OCI-LY1 (cell line): ENCODE results near the gene EMC8.

ENCODE experiments used
- H2AFZ ChIP-seq: fragments of 200-600 bp; sonication (generic), shearing (Covaris generic); 2 replicates; pipeline ENCODE4 v1.6.0; 2014; ENCODE audit warnings: antibody characterized with exemption, mild to moderate bottlenecking, low read length
- H3F3A ChIP-seq: fragments of 200-600 bp; sonication (generic), shearing (Covaris generic); 2 replicates; pipeline ENCODE4 v1.6.0; 2014; ENCODE audit warnings: mild to moderate bottlenecking, antibody characterized with exemption, low read length, moderate library complexity; ENCODE audit not compliant: insufficient read depth
- H3K27ac ChIP-seq: fragments of 200-600 bp; sonication (generic); 2 replicates; pipeline ENCODE4 v1.5.1; 2014; ENCODE audit warnings: low read length, mixed run types, mild to moderate bottlenecking, low read depth; ENCODE audit not compliant: poor library complexity, severe bottlenecking
- H3K27me3 ChIP-seq: fragments of 200-600 bp; sonication (generic); 2 replicates; pipeline ENCODE4 v1.6.0; 2014; ENCODE audit warnings: antibody characterized with exemption, mild to moderate bottlenecking, low read length, moderate library complexity; ENCODE audit not compliant: insufficient read depth
- H3K36me3 ChIP-seq: fragments of 200-600 bp; sonication (generic); 2 replicates; pipeline ENCODE4 v1.6.1; 2014; ENCODE audit warnings: mild to moderate bottlenecking, antibody characterized with exemption, low read length, moderate library complexity, mixed read lengths; ENCODE audit not compliant: insufficient read depth
- H3K4me1 ChIP-seq: fragments of 200-600 bp; sonication (generic); 2 replicates; pipeline ENCODE4 v1.5.1; 2014; ENCODE audit warnings: mild to moderate bottlenecking, low read length, moderate library complexity; ENCODE audit not compliant: insufficient read depth, severe bottlenecking
- H3K4me2 ChIP-seq: fragments of 200-600 bp; sonication (generic), shearing (Covaris generic); 2 replicates; pipeline ENCODE4 v1.6.1; 2014; ENCODE audit warnings: low read length
- H3K4me3 ChIP-seq: fragments of 200-600 bp; sonication (generic); 2 replicates; pipeline ENCODE4 v1.5.1; 2014; ENCODE audit warnings: low read length, low read depth, mild to moderate bottlenecking, mixed read lengths; ENCODE audit not compliant: poor library complexity, severe bottlenecking
- H3K79me2 ChIP-seq: fragments of 200-600 bp; shearing (Covaris generic); 2 replicates; pipeline ENCODE4 v1.6.1; 2016; ENCODE audit warnings: mixed run types, low read length, mixed read lengths; ENCODE audit not compliant: insufficient read depth
- H3K9ac ChIP-seq: fragments of 200-600 bp; sonication (generic), shearing (Covaris generic); 2 replicates; pipeline ENCODE4 v1.6.1; 2014; ENCODE audit warnings: mild to moderate bottlenecking, low read length, mixed read lengths
- H3K9me2 ChIP-seq: fragments of 200-600 bp; sonication (generic), shearing (Covaris generic); 2 replicates; pipeline ENCODE4 v1.6.1; 2014; ENCODE audit warnings: low read depth, mild to moderate bottlenecking, low read length, mixed read lengths
- H3K9me3 ChIP-seq: fragments of 200-600 bp; shearing (Covaris generic); 2 replicates; pipeline ENCODE4 v1.6.1; 2014; ENCODE audit warnings: low read length, mixed read lengths
- H4K20me1 ChIP-seq: fragments of 200-600 bp; sonication (generic), shearing (Covaris generic); 2 replicates; pipeline ENCODE4 v1.6.0; 2016; ENCODE audit warnings: mild to moderate bottlenecking, low read length; ENCODE audit not compliant: insufficient read depth
- EZH2 ChIP-seq: fragments of 200-600 bp; sonication (generic), shearing (Covaris generic); IDR thresholded peaks from 2 replicates; pipeline ENCODE4 v1.8.0; 2017; ENCODE audit warnings: borderline replicate concordance, mixed run types, mild to moderate bottlenecking, antibody characterized with exemption, low read length, moderate library complexity, mixed read lengths
- TF ChIP-seq, protein P1 (sequence below): fragments of 200-600 bp; sonication (generic), shearing (Covaris generic); IDR thresholded peaks from 2 replicates; pipeline ENCODE4 v1.5.1; 2017; ENCODE audit warnings: mild to moderate bottlenecking, antibody characterized with exemption, low read length, moderate library complexity, mixed read lengths

The EMC8 gene

DNA sequence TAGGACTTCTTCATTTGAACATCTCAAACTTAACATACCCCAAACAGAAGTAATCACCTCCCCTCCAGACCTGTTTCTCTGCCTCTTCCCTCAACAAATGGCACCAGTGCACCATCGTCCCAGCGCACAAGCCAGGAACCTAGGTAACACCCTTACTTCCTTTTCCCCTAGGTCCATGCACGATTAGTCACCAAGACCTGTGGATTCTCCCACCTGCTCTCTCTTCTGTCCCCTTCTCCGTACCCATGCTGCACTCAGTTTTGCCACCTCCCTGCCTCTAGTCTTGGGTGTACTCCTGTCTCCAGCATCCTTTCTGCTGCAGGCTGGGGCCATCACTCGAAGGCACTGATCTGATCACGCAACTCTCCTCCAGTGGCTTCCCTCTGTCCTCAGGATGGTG is 3.2 kb downstream of the EMC8 start:
- no peak overlapping the region for H2AFZ ChIP-seq
- peaks cover 66% of the 10 kb centered on the region for H3K36me3 ChIP-seq
- H3K4me1 ChIP-seq, result peaks cover 26% of the 10 kb centered on the region
- H3K9me2 ChIP-seq, result no peaks in the 10 kb centered on the region
- TF ChIP-seq, protein P1, sequence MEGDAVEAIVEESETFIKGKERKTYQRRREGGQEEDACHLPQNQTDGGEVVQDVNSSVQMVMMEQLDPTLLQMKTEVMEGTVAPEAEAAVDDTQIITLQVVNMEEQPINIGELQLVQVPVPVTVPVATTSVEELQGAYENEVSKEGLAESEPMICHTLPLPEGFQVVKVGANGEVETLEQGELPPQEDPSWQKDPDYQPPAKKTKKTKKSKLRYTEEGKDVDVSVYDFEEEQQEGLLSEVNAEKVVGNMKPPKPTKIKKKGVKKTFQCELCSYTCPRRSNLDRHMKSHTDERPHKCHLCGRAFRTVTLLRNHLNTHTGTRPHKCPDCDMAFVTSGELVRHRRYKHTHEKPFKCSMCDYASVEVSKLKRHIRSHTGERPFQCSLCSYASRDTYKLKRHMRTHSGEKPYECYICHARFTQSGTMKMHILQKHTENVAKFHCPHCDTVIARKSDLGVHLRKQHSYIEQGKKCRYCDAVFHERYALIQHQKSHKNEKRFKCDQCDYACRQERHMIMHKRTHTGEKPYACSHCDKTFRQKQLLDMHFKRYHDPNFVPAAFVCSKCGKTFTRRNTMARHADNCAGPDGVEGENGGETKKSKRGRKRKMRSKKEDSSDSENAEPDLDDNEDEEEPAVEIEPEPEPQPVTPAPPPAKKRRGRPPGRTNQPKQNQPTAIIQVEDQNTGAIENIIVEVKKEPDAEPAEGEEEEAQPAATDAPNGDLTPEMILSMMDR, result no peak
- TF ChIP-seq EZH2, result no peak
- H3K4me3 ChIP-seq, result no peak overlapping the region
- H3K79me2 ChIP-seq, result peaks cover 48% of the 10 kb centered on the region
- H3K4me2 ChIP-seq, result no peak overlapping the region
- H3K27me3 ChIP-seq, result no peaks in the 10 kb centered on the region
- H3K27ac ChIP-seq, result no peak overlapping the region
- no peaks in the 10 kb centered on the region for H4K20me1 ChIP-seq
- H3F3A ChIP-seq, result no peaks in the 10 kb centered on the region
- H3K9me3 ChIP-seq, result no peaks in the 10 kb centered on the region
- no peak overlapping the region for H3K9ac ChIP-seq

DNA sequence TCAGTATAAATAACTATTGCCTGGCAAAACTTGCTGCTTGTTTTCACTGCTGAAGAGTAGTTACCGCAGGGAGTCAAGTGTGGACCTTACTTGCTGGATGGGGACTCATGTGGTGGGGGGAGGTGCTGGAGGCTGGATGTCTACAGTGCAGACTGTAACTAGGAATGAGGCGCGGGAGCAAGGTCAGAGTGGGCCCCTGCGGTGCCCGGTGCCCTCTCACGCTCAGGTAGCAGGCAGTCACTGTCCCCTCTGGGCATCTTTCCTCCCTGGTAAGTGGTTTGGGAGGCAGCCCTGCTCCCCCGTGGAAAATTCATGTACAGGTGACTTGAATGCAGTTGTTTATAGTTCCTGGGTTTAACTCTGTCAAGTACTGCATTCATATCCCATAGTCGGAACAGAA is 4.6 kb downstream of the EMC8 start:
- Histone ChIP-seq H3K4me2 (no peak overlapping the region), H3K79me2 (peaks cover 42% of the 10 kb centered on the region), H3K4me3 (no peak overlapping the region), H2AFZ (no peak overlapping the region), H3K27ac (no peak overlapping the region), H3F3A (no peaks in the 10 kb centered on the region), H4K20me1 (no peaks in the 10 kb centered on the region), H3K9me3 (no peaks in the 10 kb centered on the region), H3K9ac (no peak overlapping the region), H3K27me3 (no peaks in the 10 kb centered on the region), H3K36me3 (peaks cover 62% of the 10 kb centered on the region), H3K4me1 (peaks cover 15% of the 10 kb centered on the region), H3K9me2 (no peaks in the 10 kb centered on the region)
- TF ChIP-seq, protein P1, result no peak
- TF ChIP-seq EZH2, result no peak

DNA sequence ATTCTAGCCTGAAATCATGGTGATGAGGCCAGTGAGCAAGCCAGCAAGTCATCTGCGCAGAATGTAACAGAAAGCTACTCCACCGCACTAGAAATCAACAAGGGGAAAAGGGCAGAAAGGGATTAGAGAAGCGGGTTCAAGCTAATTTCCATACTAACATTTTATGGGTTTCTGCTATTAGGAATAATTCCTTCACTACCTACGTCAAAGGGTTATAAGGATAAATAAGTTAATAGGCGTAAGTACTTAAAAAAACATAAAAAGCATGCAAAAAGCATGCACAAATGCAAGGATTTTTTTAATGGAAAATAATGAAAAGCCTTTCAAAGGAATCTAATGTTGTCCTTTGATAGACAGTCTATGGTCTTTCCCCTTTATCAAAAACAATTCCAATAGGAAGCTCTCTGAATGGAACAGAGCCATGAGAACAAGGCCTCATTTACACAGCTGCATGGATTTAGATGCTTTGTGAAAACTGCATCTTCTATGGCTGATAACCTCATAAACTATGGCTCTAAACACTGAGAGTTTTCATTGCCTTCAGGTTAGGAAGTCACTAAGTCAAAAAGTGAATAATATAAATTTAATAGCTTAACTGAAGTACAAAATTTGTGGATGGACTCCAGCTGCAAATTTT is 5.6 kb downstream of the EMC8 start:
- Histone ChIP-seq H3K4me2 (no peak overlapping the region), H3K4me1 (peaks cover 15% of the 10 kb centered on the region), H3K27me3 (no peaks in the 10 kb centered on the region), H3K9me3 (no peaks in the 10 kb centered on the region), H3K79me2 (peaks cover 39% of the 10 kb centered on the region), H3K9ac (no peak overlapping the region), H3F3A (no peaks in the 10 kb centered on the region), H3K9me2 (no peaks in the 10 kb centered on the region), H2AFZ (no peak overlapping the region), H3K36me3 (peaks cover 67% of the 10 kb centered on the region), H3K4me3 (no peak overlapping the region), H4K20me1 (no peaks in the 10 kb centered on the region), H3K27ac (no peak overlapping the region)
- TF ChIP-seq, protein P1, result no peak
- no peak for TF ChIP-seq EZH2
